Tibial artery (tissue), 4 donors: ENCODE data around the gene PSME1.
A peak's percentile ranks its signal among the peaks of the same experiment; 100 is the strongest.

Experiments
- DNase-seq, 2 donors: peaks; one replicate each; pipeline ENCODE4 v3.0.0-alpha.2; 2019
- H3K27ac ChIP-seq, 2 donors: fragments of 200-600 bp; sonication (generic) in 1 of 2; 1 replicate in 1 of 2; 2 replicates in 1 of 2; pipeline ENCODE4 v1.5.1; 2018 to 2019; ENCODE audit warnings: mild to moderate bottlenecking in 1 of 2
- H3K27me3 ChIP-seq, 2 donors: fragments of 200-600 bp; sonication (generic) in 1 of 2; one replicate each; pipeline versions ENCODE4 v1.5.1 to v1.6.0; 2016 to 2019
- H3K36me3 ChIP-seq, 3 donors: fragments of 200-600 bp; sonication (generic) in 2 of 3; one replicate each; pipeline ENCODE4 v1.5.1; 2016 to 2019; ENCODE audit warnings: mild to moderate bottlenecking in 2 of 3
- H3K4me1 ChIP-seq, 4 donors: fragments of 200-600 bp; sonication (generic) in 2 of 4; 1 replicate in 3 of 4; 2 replicates in 1 of 4; pipeline ENCODE4 v1.5.1; 2016 to 2019
- H3K4me3 ChIP-seq, 2 donors: fragments of 200-600 bp; sonication (generic) in 1 of 2; 1 replicate in 1 of 2; 2 replicates in 1 of 2; pipeline ENCODE4 v1.5.1; 2018 to 2019; ENCODE audit warnings: mild to moderate bottlenecking in 2 of 2
- H3K9me3 ChIP-seq, 3 donors: fragments of 200-600 bp; sonication (generic) in 1 of 3; one replicate each; pipeline ENCODE4 v1.5.1; 2016 to 2019
- intact Hi-C: fragments of 100-400 bp; cut with DNase I; formaldehyde crosslinking; loops from one replicate; pipeline ENCODE4 v1.15.0; 2023; ENCODE audit warnings: low total_unique reads
- TF ChIP-seq, protein P1 (sequence below), 2 experiments: fragments of 200-600 bp in 1 of 2; fragments of 450-650 bp in 1 of 2; IDR thresholded peaks; one replicate each; pipeline ENCODE4 v1.5.1; 2017 to 2019; ENCODE audit warnings: antibody characterized with exemption in 2 of 2, mild to moderate bottlenecking in 1 of 2, moderate library complexity in 1 of 2

The PSME1 gene

DNA sequence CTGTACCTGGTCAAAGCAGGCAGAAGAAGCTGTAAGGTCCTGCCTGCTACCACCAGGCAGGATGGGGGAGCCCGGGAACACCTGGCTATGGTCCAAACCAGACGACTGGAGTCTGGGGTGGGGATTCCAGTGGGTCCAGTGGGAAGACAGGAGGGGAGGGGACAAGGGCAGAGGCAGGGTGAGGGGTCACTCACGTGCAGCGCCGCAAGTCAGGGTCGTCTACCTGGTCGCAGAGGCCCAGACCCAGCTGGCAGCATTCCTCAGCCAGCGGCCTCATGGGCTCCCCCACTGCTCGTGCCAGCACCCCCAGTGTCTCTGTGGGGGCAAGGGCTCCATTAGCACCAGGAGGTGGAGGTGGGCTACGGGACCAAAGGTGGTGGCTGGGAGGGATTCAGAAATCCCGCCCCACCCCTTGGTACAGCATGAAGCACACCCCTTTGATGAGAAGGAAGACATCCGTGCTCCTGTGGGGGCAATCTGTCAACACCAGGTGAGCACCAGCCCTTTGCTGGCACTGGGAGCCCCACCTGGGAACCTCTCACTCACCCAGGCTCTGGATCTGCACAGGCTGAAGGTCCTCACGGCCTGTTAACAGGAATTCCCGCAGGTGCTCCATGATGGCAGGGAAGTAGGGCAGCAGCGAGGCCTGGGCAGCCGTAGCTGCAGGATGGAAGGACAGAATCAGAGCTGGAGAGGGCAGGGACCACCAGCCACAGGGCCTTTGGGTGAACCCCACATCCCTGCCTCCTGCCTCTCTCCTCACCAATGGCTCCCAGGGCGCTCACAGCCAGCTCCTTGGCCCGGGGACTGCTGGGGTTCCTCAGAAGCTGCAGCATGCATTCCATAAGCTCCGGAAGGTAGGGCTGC is 48.3 kb downstream of the PSME1 start:
- Histone ChIP-seq H3K27me3 (no peaks in the 10 kb centered on the region), H3K27ac (no peak overlapping the region), H3K4me1 (peaks cover 0 to 20% (median 16%) of the 10 kb centered on the region in 4 donors), H3K4me3 (no peak overlapping the region), H3K36me3 (peaks cover 47 to 79% (median 71%) of the 10 kb centered on the region in 3 donors), H3K9me3 (no peaks in the 10 kb centered on the region)
- TF ChIP-seq, protein P1, sequence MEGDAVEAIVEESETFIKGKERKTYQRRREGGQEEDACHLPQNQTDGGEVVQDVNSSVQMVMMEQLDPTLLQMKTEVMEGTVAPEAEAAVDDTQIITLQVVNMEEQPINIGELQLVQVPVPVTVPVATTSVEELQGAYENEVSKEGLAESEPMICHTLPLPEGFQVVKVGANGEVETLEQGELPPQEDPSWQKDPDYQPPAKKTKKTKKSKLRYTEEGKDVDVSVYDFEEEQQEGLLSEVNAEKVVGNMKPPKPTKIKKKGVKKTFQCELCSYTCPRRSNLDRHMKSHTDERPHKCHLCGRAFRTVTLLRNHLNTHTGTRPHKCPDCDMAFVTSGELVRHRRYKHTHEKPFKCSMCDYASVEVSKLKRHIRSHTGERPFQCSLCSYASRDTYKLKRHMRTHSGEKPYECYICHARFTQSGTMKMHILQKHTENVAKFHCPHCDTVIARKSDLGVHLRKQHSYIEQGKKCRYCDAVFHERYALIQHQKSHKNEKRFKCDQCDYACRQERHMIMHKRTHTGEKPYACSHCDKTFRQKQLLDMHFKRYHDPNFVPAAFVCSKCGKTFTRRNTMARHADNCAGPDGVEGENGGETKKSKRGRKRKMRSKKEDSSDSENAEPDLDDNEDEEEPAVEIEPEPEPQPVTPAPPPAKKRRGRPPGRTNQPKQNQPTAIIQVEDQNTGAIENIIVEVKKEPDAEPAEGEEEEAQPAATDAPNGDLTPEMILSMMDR (IDR thresholded peaks at IDR 0.05), result no peak
- intact Hi-C loops, result no loop called here
- no peak for DNase-seq

DNA sequence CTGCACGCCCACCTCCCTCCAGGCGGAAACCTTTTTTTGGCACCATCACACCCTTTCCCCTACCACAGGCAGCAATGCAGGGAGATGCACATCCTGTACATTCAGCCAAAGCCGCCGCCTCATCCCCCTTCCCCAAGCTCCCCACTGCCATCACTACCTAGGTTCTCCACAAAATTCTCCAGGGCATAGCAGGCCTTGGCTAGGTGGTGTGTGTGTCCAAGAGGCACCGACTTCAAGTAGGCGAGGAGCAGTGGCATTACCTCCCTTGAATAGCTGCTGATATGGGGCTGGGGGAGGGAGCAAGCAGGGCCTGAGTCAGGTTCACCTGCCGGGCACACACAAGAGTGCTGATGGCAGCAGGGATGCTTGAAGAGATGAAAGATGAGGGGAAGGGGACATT is 49.0 kb downstream of the PSME1 start:
- TF ChIP-seq, protein P1 (IDR thresholded peaks at IDR 0.05), result no peak
- DNase-seq, result no peak

DNA sequence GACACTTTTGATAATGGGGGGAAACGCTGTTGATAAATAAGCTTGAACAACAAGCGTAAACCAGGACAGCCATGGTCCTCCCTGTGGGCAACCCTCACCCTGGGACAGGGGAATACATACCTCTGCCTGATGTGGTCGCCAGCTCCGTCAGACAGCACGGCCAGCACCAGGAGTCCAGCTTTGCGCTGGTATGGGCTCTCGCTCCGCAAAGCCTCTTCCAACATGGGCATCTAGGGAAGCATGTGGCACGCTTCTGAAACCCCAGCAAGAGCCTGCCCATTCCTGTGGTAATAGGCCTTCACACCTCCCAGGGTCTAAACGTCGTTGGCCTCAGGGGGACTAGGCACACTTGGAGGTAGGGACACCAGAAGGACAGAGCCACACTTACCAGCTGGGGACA is 49.7 kb downstream of the PSME1 start:
- no peaks in the 10 kb centered on the region for H3K27me3 ChIP-seq
- no peak overlapping the region for H3K27ac ChIP-seq
- peaks cover 47 to 78% (median 63%) of the 10 kb centered on the region in 3 donors for H3K36me3 ChIP-seq
- H3K4me1 ChIP-seq, result peaks cover 0 to 24% (median 17%) of the 10 kb centered on the region in 4 donors
- intact Hi-C loops, result loop anchor here (5.0 kb wide), 1 partner anchor 38 kb away; the partner anchor contains the start of genes PSME2 and RNF31
- no peak overlapping the region for H3K4me3 ChIP-seq
- no peaks in the 10 kb centered on the region for H3K9me3 ChIP-seq
- DNase-seq, result no peak
- TF ChIP-seq, protein P1 (IDR thresholded peaks at IDR 0.05), result no peak

More for the DNA sequence above, 49.0 kb downstream of the PSME1 start:
- H3K27me3 ChIP-seq, result no peaks in the 10 kb centered on the region
- peaks cover 0 to 24% (median 17%) of the 10 kb centered on the region in 4 donors for H3K4me1 ChIP-seq
- peaks cover 47 to 79% (median 65%) of the 10 kb centered on the region in 3 donors for H3K36me3 ChIP-seq
- H3K9me3 ChIP-seq, result no peaks in the 10 kb centered on the region
- H3K27ac ChIP-seq, result no peak overlapping the region
- intact Hi-C loops, result loop anchor here (5.0 kb wide), 1 partner anchor 38 kb away; the partner anchor contains the start of genes PSME2 and RNF31
- H3K4me3 ChIP-seq, result no peak overlapping the region

DNA sequence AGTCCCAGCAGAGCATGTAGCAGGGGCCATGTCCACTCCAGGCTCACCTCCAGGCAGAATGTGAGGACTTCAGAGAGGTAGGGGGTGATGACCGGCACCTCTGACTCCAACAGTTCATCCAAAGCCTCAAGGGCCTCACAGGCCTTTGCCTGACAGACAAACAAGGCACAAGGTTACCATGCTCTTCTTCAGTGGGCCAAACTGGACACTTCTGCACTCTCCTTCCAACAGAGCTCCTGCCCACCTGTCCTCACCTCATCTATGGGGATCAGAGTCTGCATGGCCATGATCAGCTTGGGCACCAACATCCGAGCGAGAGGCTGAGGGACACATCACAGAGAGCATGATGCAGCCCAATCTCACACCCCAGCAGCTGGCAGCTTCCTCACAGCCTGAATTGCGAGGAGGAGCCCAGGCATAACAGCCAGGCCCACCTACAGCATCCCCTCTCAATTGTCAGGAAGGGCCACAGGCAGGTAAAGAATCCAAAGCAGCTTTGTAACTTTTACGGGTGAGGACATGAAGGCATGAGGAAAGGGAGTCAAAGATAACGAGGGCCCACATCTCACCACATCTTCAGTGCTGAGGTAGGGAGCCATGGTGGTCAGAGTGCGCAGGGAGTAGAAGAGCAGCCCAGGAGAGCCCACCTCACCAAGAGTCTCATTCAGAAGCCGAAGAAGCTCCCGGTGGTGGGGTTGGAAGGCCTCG is 51.0 kb downstream of the PSME1 start:
- intact Hi-C loops, result loop anchor here (5.0 kb wide), 1 partner anchor 40 kb away; the partner anchor contains the start of genes PSME2 and RNF31
- Histone ChIP-seq H3K27ac (no peak overlapping the region), H3K9me3 (no peaks in the 10 kb centered on the region), H3K4me1 (peaks cover 0 to 24% (median 17%) of the 10 kb centered on the region in 4 donors), H3K36me3 (peaks cover 48 to 75% (median 56%) of the 10 kb centered on the region in 3 donors), H3K4me3 (no peak overlapping the region), H3K27me3 (no peaks in the 10 kb centered on the region)
- no peak for DNase-seq
- TF ChIP-seq, protein P1 (IDR thresholded peaks at IDR 0.05), result no peak

DNA sequence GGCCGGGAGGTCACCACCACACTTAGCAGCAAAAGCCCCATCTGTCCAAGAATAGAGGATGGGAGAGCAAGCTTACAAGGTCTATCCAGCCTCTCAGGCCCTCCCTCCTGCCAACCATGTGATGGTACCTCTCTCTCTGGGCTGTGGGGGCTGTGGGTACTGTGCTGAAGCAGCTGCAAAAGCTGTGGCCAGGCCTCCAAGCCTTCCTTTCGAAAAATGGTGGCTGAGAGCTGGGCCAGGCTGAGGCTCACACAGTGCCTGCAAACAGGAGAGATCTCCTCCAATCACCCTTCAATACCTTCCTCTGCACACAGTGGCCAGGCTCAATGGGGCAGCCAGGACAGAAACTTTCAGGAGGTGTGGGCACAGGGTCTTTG is 51.5 kb downstream of the PSME1 start:
- intact Hi-C loops, result loop anchor here (5.0 kb wide), 1 partner anchor 40 kb away; the partner anchor contains the start of genes PSME2 and RNF31
- Histone ChIP-seq H3K27ac (no peak overlapping the region), H3K36me3 (peaks cover 48 to 75% (median 56%) of the 10 kb centered on the region in 3 donors), H3K4me1 (peaks cover 0 to 24% (median 17%) of the 10 kb centered on the region in 4 donors), H3K9me3 (no peaks in the 10 kb centered on the region), H3K27me3 (no peaks in the 10 kb centered on the region), H3K4me3 (peak overlapping the region; percentile 56 to 67)
- DNase-seq, result no peak
- TF ChIP-seq, protein P1 (IDR thresholded peaks at IDR 0.05), result no peak
